Glutamatergic neuron (in vitro differentiated cells): ENCODE data around the gene DHCR24. TPM values are rescaled to one million over a fixed set of nuclear protein-coding genes. Genes with fewer than 3 reads are reported as not detected.
A peak's percentile ranks its signal among the peaks of the same experiment; 100 is the strongest.

Source experiments
- DNase-seq: peaks from one replicate; pipeline ENCODE4 v3.0.0; 2022
- H3K27ac Mint-ChIP-seq: one replicate; pipeline ENCODE4 v1.8.0; 2020; ENCODE audit warnings: mild to moderate bottlenecking, mixed read lengths, inconsistent platforms; ENCODE audit not compliant: unreplicated experiment
- H3K27me3 Mint-ChIP-seq: one replicate; pipeline ENCODE4 v1.8.0; 2020; ENCODE audit warnings: mild to moderate bottlenecking, moderate library complexity, mixed read lengths, inconsistent platforms; ENCODE audit not compliant: unreplicated experiment
- H3K36me3 Mint-ChIP-seq: one replicate; pipeline ENCODE4 v1.8.0; 2020; ENCODE audit warnings: mild to moderate bottlenecking, mixed read lengths, inconsistent platforms; ENCODE audit not compliant: unreplicated experiment
- H3K4me1 Mint-ChIP-seq: one replicate; pipeline ENCODE4 v1.8.0; 2020; ENCODE audit warnings: mild to moderate bottlenecking, low read depth, mixed read lengths, inconsistent platforms; ENCODE audit not compliant: unreplicated experiment
- H3K4me3 Mint-ChIP-seq: one replicate; pipeline ENCODE4 v1.8.0; 2020; ENCODE audit warnings: mild to moderate bottlenecking, mixed read lengths, inconsistent platforms; ENCODE audit not compliant: unreplicated experiment
- H3K9me3 Mint-ChIP-seq: one replicate; pipeline ENCODE4 v1.8.0; 2020; ENCODE audit warnings: mild to moderate bottlenecking, moderate library complexity, mixed read lengths, inconsistent platforms; ENCODE audit not compliant: unreplicated experiment
- CTCF ChIP-seq: fragments of 200-600 bp; sonication (generic); IDR thresholded peaks from one replicate; pipeline ENCODE4 v1.5.0; 2021; ENCODE audit not compliant: partially characterized antibody, unreplicated experiment
- total RNA-seq: library from RNA; stranded (reverse); fragmentation: NEBNext Ultra II Directional; extraction: Animal tissue kit (Norgen Biotek cat#: 25700); gene quantifications from one replicate; pipeline ENCODE4 v1.2.1, GENCODE V29; 2021; ENCODE audit not compliant: unreplicated experiment

DHCR24 gene
- total RNA-seq, 1 donor from 2014 or later = 284 TPM

- no peak overlapping the region for H3K4me3 Mint-ChIP-seq
- H3K36me3 Mint-ChIP-seq = peaks cover 12% of the 10 kb centered on the region
- H3K27me3 Mint-ChIP-seq = no peaks in the 10 kb centered on the region
- peaks cover 2% of the 10 kb centered on the region for H3K9me3 Mint-ChIP-seq
- H3K27ac Mint-ChIP-seq = peak overlapping the region; percentile 68
- peaks cover 3% of the 10 kb centered on the region for H3K4me1 Mint-ChIP-seq
- no peak for TF ChIP-seq CTCF
- DNase-seq = no peak
Measured at GRCh38 chr1:54875000-54875399, 12.0 kb downstream of the DHCR24 start.

- Mint-ChIP-seq H3K4me1 (no peaks in the 10 kb centered on the region), H3K27me3 (no peaks in the 10 kb centered on the region), H3K9me3 (peaks cover 2% of the 10 kb centered on the region), H3K27ac (no peak overlapping the region), H3K4me3 (no peak overlapping the region), H3K36me3 (peaks cover 4% of the 10 kb centered on the region)
- TF ChIP-seq CTCF = no peak
- DNase-seq = no peak
Measured at GRCh38 chr1:54874079-54874830, 12.7 kb downstream of the DHCR24 start.

- H3K9me3 Mint-ChIP-seq = peaks cover 4% of the 10 kb centered on the region
- H3K4me3 Mint-ChIP-seq = no peak overlapping the region
- H3K4me1 Mint-ChIP-seq = no peaks in the 10 kb centered on the region
- H3K27ac Mint-ChIP-seq = no peak overlapping the region
- TF ChIP-seq CTCF = no peak
- H3K27me3 Mint-ChIP-seq = no peaks in the 10 kb centered on the region
- H3K36me3 Mint-ChIP-seq = peaks cover 4% of the 10 kb centered on the region
- no peak for DNase-seq
Measured at GRCh38 chr1:54872036-54872331, 15.0 kb downstream of the DHCR24 start.

GRCh38 chr1:54871275-54872035 is 15.5 kb downstream of the DHCR24 start:
- peaks cover 4% of the 10 kb centered on the region for H3K36me3 Mint-ChIP-seq
- H3K27me3 Mint-ChIP-seq = no peaks in the 10 kb centered on the region
- DNase-seq = no peak
- no peak overlapping the region for H3K27ac Mint-ChIP-seq
- no peak overlapping the region for H3K4me3 Mint-ChIP-seq
- no peaks in the 10 kb centered on the region for H3K4me1 Mint-ChIP-seq
- no peak for TF ChIP-seq CTCF
- peaks cover 4% of the 10 kb centered on the region for H3K9me3 Mint-ChIP-seq

- no peak for DNase-seq
- TF ChIP-seq CTCF = no peak
- Mint-ChIP-seq H3K4me1 (no peaks in the 10 kb centered on the region), H3K27me3 (no peaks in the 10 kb centered on the region), H3K27ac (no peak overlapping the region), H3K9me3 (peaks cover 4% of the 10 kb centered on the region), H3K36me3 (peaks cover 4% of the 10 kb centered on the region), H3K4me3 (no peak overlapping the region)
Measured at GRCh38 chr1:54870869-54871268, 16.1 kb downstream of the DHCR24 start.
